Measurements from ENCODE around the gene PLEKHA5. TPM values are rescaled to one million over a fixed set of nuclear protein-coding genes. Genes with fewer than 3 reads are reported as not detected.

The PLEKHA5 gene
- total RNA-seq, 4 donors from 2014 or later: 31.0 to 41.7 (median 34.1) TPM

- no peak overlapping the region for H3K4me3 ChIP-seq (ENCODE audit: low read depth, poor library complexity, severe bottlenecking)
- 80 to 85% methylated on average over 8 of the region's 8 CpGs for WGBS, 2 donors
- DNase-seq (ENCODE audit: low spot score in 2 of 2): no peak
- intact Hi-C loops (cut with DNase I; ENCODE audit: low total_unique reads): no loop called here
- no peak for TF ChIP-seq POLR2A (IDR thresholded peaks at IDR 0.05)
- TF ChIP-seq, protein P1, sequence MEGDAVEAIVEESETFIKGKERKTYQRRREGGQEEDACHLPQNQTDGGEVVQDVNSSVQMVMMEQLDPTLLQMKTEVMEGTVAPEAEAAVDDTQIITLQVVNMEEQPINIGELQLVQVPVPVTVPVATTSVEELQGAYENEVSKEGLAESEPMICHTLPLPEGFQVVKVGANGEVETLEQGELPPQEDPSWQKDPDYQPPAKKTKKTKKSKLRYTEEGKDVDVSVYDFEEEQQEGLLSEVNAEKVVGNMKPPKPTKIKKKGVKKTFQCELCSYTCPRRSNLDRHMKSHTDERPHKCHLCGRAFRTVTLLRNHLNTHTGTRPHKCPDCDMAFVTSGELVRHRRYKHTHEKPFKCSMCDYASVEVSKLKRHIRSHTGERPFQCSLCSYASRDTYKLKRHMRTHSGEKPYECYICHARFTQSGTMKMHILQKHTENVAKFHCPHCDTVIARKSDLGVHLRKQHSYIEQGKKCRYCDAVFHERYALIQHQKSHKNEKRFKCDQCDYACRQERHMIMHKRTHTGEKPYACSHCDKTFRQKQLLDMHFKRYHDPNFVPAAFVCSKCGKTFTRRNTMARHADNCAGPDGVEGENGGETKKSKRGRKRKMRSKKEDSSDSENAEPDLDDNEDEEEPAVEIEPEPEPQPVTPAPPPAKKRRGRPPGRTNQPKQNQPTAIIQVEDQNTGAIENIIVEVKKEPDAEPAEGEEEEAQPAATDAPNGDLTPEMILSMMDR (IDR thresholded peaks at IDR 0.05): no peak
These were observed 52.3 kb downstream of the PLEKHA5 start for GRCh38 chr12:19181666-19182426.

GRCh38 chr12:19183121-19183838 lies 53.7 kb downstream of the PLEKHA5 start:
- no peak for DNase-seq (ENCODE audit: low spot score in 2 of 2)
- intact Hi-C loops (cut with DNase I; ENCODE audit: low total_unique reads): no loop called here
- 89 to 94% methylated on average over 5 of the region's 5 CpGs for WGBS, 2 donors
- no peak for TF ChIP-seq POLR2A (IDR thresholded peaks at IDR 0.05)
- TF ChIP-seq, protein P1 (IDR thresholded peaks at IDR 0.05): no peak
- no peak overlapping the region for H3K4me3 ChIP-seq (ENCODE audit: low read depth, poor library complexity, severe bottlenecking)

- intact Hi-C loops (cut with DNase I; ENCODE audit: low total_unique reads): no loop called here
- 61 to 76% methylated on average over 3 of the region's 3 CpGs for WGBS, 2 donors
These were observed 55.9 kb downstream of the PLEKHA5 start for GRCh38 chr12:19185262-19185929.

DNA sequence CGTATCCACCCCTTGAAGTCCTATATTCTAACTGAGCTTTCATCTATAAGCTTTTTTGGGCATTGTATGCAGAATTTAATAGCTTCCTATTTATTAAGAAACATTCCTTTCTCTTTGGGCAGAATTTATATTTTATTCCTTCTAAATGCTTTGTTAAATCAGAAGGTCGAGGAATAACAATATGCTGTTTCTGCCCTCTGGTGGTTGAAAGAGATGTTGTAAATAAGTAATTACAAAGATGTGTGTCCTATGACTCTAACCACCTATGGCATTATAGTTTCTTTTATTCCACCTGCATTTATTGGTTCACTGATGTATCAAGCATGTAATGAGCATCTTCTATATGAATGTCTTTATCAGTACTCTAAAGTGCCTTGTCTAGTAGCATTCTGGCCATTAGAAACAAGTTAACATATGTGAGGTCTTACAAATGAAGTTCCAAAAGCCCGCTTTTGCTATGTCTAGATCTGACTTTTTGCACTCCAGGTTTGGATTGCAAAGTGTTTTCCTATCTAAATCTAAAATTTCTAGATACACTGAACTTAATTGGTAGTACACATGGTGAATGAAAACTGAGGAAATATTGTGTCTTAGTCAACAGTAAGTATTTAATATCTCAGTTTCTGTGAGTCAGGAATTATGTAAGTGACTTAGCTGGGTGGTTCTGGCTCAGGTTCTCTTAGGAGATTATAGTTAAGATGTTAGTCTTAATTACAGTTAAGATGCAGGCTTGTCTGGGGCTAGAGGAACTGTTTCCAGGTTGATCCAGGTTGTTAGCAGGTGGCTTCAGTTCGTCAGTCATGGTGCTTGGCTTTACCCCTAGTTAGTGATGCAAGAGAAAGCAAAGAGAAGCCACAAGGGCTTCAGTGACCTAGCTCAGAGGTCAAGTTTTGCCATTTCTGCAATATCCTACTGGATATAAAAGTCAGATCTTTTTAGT lies 57.5 kb downstream of the PLEKHA5 start:
- DNase-seq (ENCODE audit: low spot score in 2 of 2): no peak
- WGBS, 2 donors: 48 to 57% methylated on average over 4 of the region's 4 CpGs
- TF ChIP-seq, protein P1 (IDR thresholded peaks at IDR 0.05): no peak
- no peak for TF ChIP-seq POLR2A (IDR thresholded peaks at IDR 0.05)
- intact Hi-C loops (cut with DNase I; ENCODE audit: low total_unique reads): no loop called here
- H3K4me3 ChIP-seq (ENCODE audit: low read depth, poor library complexity, severe bottlenecking): no peak overlapping the region

More at GRCh38 chr12:19185262-19185929, 55.9 kb downstream of the PLEKHA5 start:
- TF ChIP-seq POLR2A (IDR thresholded peaks at IDR 0.05): no peak
- TF ChIP-seq, protein P1 (IDR thresholded peaks at IDR 0.05): no peak
- DNase-seq (ENCODE audit: low spot score in 2 of 2): no peak
- H3K4me3 ChIP-seq (ENCODE audit: low read depth, poor library complexity, severe bottlenecking): no peak overlapping the region

DNA sequence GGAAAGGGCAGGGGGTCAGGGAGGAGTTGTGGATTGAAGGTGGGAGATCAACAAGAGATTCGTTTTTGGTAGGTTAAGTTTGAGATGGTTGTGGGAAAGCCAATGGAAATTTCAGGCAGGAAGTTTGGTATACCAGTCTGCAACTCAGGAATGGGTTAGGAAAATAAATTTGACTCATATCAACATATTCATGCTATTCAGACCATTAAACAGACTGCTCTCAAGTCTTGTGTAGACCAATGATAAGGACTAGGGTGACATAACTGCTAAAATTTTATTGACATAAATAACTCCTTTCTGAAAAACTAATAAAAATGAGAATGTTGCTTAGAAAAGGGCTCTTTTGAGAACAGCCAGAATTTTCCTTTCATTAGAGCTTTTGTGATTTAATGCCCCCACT lies 60.0 kb downstream of the PLEKHA5 start:
- DNase-seq (ENCODE audit: low spot score in 2 of 2): no peak
- H3K4me3 ChIP-seq (ENCODE audit: low read depth, poor library complexity, severe bottlenecking): no peak overlapping the region
- intact Hi-C loops (cut with DNase I; ENCODE audit: low total_unique reads): no loop called here
- WGBS, 2 donors: 52 to 66% methylated on average over 1 of the region's 1 CpG
- no peak for TF ChIP-seq POLR2A (IDR thresholded peaks at IDR 0.05)
- TF ChIP-seq, protein P1 (IDR thresholded peaks at IDR 0.05): no peak

All from lower leg skin (tissue), 4 donors.